Measurements from ENCODE around the gene GPRASP1. TPM values are rescaled to one million over a fixed set of nuclear protein-coding genes. Genes with fewer than 3 reads are reported as not detected.

The GPRASP1 gene
- polyA plus RNA-seq, 3 donors, result 0.03 to 0.47 TPM; not detected in 1

DNA sequence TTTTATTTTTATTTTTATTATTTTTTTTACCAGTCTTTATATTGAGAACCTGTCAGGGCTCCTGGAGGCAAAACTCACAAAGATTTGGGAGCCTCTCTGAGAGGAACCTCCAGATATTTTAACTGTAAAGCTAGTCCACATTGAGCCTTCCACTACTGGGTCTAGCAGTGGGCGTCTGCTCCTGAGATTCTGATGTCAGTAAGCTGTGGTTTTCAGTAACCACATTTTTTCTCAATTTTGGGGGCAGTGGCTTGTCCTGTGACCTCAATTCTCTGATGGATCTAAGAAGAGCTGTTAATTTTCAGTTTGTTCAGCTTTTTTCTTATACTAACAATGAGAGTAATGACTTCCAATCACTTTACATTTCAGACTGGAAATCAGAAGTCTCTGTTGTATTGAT lies 23.6 kb upstream of the GPRASP1 start:
- Histone ChIP-seq H4K20me1 (ENCODE audit: insufficient read depth, low read length) (no peaks in the 10 kb centered on the region), H3K27ac (ENCODE audit: low read depth in 1 of 2, low read length in 2 of 2) (no peak overlapping the region), H3K4me2 (replicated peaks; ENCODE audit: extremely low read depth, low read length, poor library complexity, severe bottlenecking) (no peak overlapping the region), H3K4me3 (replicated peaks in 1 of 3; ENCODE audit: low read depth in 2 of 3, low read length in 3 of 3) (no peak overlapping the region), H3K27me3 (ENCODE audit: control insufficient read depth in 2 of 2, insufficient read depth in 2 of 2, low read length in 2 of 2) (no peaks in the 10 kb centered on the region), H3K36me3 (replicated peaks in 1 of 2; ENCODE audit: control insufficient read depth in 1 of 2, insufficient read depth in 2 of 2, low read length in 2 of 2) (no peaks in the 10 kb centered on the region), H3K9me3 (replicated peaks in 1 of 2; ENCODE audit: control insufficient read depth in 1 of 2, insufficient read depth in 1 of 2, low read length in 2 of 2) (no peaks in the 10 kb centered on the region), H3K9ac (ENCODE audit: insufficient read depth, low read length, poor library complexity, severe bottlenecking) (no peak overlapping the region), H3K79me2 (ENCODE audit: insufficient read depth, low read length) (no peaks in the 10 kb centered on the region), H2AFZ (ENCODE audit: insufficient read depth, low read depth, low read length, poor library complexity, severe bottlenecking) (no peak overlapping the region), H3K4me1 (ENCODE audit: control insufficient read depth in 1 of 2, insufficient read depth in 2 of 2, low read length in 2 of 2) (no peaks in the 10 kb centered on the region)
- no peaks in the 10 kb centered on the region for H3K27me3 Mint-ChIP-seq (ENCODE audit: low read depth in 3 of 3)
- DNase-seq, result no peak
- H3K4me3 Mint-ChIP-seq, result no peak overlapping the region
- TF ChIP-seq, protein P1, sequence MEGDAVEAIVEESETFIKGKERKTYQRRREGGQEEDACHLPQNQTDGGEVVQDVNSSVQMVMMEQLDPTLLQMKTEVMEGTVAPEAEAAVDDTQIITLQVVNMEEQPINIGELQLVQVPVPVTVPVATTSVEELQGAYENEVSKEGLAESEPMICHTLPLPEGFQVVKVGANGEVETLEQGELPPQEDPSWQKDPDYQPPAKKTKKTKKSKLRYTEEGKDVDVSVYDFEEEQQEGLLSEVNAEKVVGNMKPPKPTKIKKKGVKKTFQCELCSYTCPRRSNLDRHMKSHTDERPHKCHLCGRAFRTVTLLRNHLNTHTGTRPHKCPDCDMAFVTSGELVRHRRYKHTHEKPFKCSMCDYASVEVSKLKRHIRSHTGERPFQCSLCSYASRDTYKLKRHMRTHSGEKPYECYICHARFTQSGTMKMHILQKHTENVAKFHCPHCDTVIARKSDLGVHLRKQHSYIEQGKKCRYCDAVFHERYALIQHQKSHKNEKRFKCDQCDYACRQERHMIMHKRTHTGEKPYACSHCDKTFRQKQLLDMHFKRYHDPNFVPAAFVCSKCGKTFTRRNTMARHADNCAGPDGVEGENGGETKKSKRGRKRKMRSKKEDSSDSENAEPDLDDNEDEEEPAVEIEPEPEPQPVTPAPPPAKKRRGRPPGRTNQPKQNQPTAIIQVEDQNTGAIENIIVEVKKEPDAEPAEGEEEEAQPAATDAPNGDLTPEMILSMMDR (IDR thresholded peaks at IDR 0.05), result no peak
- H3K36me3 Mint-ChIP-seq, result peaks cover 0 to 11% of the 10 kb centered on the region in 2 donors
- no peak overlapping the region for H3K27ac Mint-ChIP-seq
- WGBS (ENCODE audit: insufficient coverage), result no CpG with 5 or more reads among the region's 1 CpG
- intact Hi-C loops (cut with micrococcal nuclease), result no loop called here
- peaks cover 0 to 5% (median 1%) of the 10 kb centered on the region in 7 donors for H3K9me3 Mint-ChIP-seq
- no peaks in the 10 kb centered on the region for H3K4me1 Mint-ChIP-seq

DNA sequence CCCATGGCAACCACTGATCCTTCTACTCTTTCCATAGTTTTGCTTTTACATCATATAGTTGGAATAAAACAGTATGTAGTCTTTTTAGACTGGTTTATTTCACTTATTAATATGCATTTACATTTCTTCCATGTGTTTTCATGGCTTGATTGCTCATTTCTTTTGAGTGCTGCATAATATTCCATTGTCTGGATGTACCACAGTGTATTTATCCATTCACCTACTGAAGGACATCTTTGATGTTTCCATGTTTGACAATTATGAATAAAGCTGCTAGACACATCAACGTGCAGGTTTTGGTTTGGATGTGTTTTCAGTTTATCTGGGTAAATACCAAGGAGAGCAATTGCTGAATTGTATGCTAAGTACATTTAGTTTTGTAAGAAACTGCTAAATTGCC lies 13.7 kb upstream of the GPRASP1 start:
- H3K4me1 Mint-ChIP-seq, result peaks cover 5% of the 10 kb centered on the region
- no peak overlapping the region for H3K27ac Mint-ChIP-seq
- no peak overlapping the region for H3K4me3 Mint-ChIP-seq
- intact Hi-C loops (cut with micrococcal nuclease), result no loop called here
- H3K4me3 ChIP-seq (replicated peaks in 1 of 3; ENCODE audit: low read depth in 2 of 3, low read length in 3 of 3), result no peak overlapping the region
- H3K27me3 Mint-ChIP-seq (ENCODE audit: low read depth in 3 of 3), result peaks cover 0 to 1% (median 1%) of the 10 kb centered on the region in 3 donors
- H3K9me3 ChIP-seq (replicated peaks in 1 of 2; ENCODE audit: control insufficient read depth in 1 of 2, insufficient read depth in 1 of 2, low read length in 2 of 2), result no peaks in the 10 kb centered on the region
- no peak overlapping the region for H2AFZ ChIP-seq (ENCODE audit: insufficient read depth, low read depth, low read length, poor library complexity, severe bottlenecking)
- H3K9ac ChIP-seq (ENCODE audit: insufficient read depth, low read length, poor library complexity, severe bottlenecking), result no peak overlapping the region
- H3K79me2 ChIP-seq (ENCODE audit: insufficient read depth, low read length), result no peaks in the 10 kb centered on the region
- H3K27me3 ChIP-seq (ENCODE audit: control insufficient read depth in 2 of 2, insufficient read depth in 2 of 2, low read length in 2 of 2), result no peaks in the 10 kb centered on the region
- TF ChIP-seq, protein P1 (IDR thresholded peaks at IDR 0.05), result no peak
- H3K36me3 ChIP-seq (replicated peaks in 1 of 2; ENCODE audit: control insufficient read depth in 1 of 2, insufficient read depth in 2 of 2, low read length in 2 of 2), result no peaks in the 10 kb centered on the region
- H3K9me3 Mint-ChIP-seq, result peaks cover 0 to 7% (median 2%) of the 10 kb centered on the region in 7 donors
- WGBS (ENCODE audit: insufficient coverage), result no CpG with 5 or more reads among the region's 1 CpG
- H4K20me1 ChIP-seq (ENCODE audit: insufficient read depth, low read length), result no peaks in the 10 kb centered on the region
- no peaks in the 10 kb centered on the region for H3K4me1 ChIP-seq (ENCODE audit: control insufficient read depth in 1 of 2, insufficient read depth in 2 of 2, low read length in 2 of 2)
- DNase-seq, result no peak
- H3K27ac ChIP-seq (ENCODE audit: low read depth in 1 of 2, low read length in 2 of 2), result no peak overlapping the region
- H3K4me2 ChIP-seq (replicated peaks; ENCODE audit: extremely low read depth, low read length, poor library complexity, severe bottlenecking), result no peak overlapping the region
- H3K36me3 Mint-ChIP-seq, result peaks cover 5 to 14% of the 10 kb centered on the region in 2 donors

All from CD14-positive monocyte (primary cell).